Activated T-cell treated with anti-CD3 and anti-CD28 coated beads for 24 hours (primary cell): Measurements from ENCODE around the gene ZYX.
"Not testable (repeated sequence)": the region's sequence is repeated elsewhere in the genome, so short reads cannot be mapped to it uniquely, and the experiment has no call there.

Experiments
- DNase-seq: peaks from one replicate; pipeline ENCODE4 v3.0.0-alpha.2; 2020; ENCODE audit warnings: low read depth

The ZYX gene

GRCh38 chr7:143384661-143385631 is 3.8 kb downstream of the ZYX start:
- no peak for DNase-seq

DNA sequence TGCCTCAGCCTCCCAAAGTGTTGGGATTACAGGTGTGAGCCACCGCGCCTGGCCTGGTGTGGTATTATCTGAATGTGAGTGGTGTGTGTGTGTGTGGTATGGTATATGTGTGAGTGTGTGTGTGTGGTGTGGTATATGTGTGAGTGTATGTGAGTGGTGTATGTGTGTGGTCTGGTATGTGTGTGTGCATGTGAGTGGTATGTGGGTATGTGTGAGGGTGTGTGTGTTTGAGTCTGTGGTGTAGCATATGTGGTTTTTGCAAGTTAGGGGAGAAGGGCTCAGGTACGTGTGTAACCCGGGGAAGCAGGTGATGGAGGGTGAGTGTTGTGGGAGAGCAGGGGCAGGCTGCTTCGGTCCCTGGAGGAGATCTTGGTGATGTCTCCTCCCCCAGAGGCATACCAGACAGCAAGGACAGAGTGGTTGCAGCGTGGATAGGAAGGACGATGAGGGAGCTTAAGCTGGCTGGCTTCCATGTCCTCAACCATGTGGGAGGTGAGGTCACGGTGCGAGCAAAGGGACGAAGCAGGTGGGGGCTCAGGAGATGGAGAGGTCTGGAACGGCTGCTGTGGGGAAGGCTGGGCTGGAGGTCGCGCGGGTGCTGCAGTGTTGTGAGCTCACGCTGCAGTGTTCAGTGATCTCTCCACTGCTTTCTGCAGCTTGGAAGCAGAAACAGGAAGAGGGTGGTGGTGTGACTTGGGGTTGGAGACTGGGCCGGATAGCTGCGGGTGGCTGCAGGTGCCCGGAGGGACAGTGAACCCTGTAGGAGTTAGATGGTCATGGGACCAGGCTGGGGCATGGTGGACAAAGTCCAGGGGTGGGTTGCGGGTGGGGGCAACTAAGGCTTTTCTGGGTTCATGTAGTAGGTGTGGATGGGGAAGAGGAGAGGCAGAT is 5.0 kb downstream of the ZYX start:
- DNase-seq = no peak

GRCh38 chr7:143387156-143387975 is 6.2 kb downstream of the ZYX start:
- DNase-seq = no peak

- DNase-seq = no peak
Measured at GRCh38 chr7:143388051-143388450, 6.9 kb downstream of the ZYX start.

DNA sequence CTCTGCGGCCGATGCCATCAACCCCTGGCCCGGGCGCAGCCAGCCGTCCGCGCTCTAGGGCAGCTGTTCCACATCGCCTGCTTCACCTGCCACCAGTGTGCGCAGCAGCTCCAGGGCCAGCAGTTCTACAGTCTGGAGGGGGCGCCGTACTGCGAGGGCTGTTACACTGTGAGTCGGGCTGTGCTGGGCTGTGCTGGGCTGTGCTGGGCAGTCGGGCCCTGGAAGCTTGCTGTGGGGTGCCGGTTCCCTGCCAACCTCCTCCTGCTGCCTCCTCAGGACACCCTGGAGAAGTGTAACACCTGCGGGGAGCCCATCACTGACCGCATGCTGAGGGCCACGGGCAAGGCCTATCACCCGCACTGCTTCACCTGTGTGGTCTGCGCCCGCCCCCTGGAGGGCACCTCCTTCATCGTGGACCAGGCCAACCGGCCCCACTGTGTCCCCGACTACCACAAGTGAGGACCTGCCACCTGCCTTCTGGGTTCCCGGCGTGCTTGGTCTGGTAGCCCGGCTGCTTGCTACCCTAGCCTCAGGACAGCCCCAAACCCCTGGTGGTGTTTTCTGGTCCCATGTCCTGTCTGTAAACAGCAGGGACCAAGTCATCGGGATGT is 7.5 kb downstream of the ZYX start:
- DNase-seq = no peak

- DNase-seq = no peak
Measured at GRCh38 chr7:143389316-143390103, 8.4 kb downstream of the ZYX start.

- DNase-seq = no peak
Measured at GRCh38 chr7:143390104-143390772, 9.1 kb downstream of the ZYX start.

GRCh38 chr7:143390773-143391317 is 9.7 kb downstream of the ZYX start:
- DNase-seq = no peak

- no peak for DNase-seq
Measured at GRCh38 chr7:143391462-143392404, 10.6 kb downstream of the ZYX start.

- not testable (repeated sequence) for DNase-seq
Measured at GRCh38 chr7:143392427-143392826, 11.3 kb downstream of the ZYX start.

- DNase-seq = no peak
Measured at GRCh38 chr7:143392875-143393266, 11.7 kb downstream of the ZYX start.

GRCh38 chr7:143393267-143394041 is 12.3 kb downstream of the ZYX start:
- no peak for DNase-seq

DNA sequence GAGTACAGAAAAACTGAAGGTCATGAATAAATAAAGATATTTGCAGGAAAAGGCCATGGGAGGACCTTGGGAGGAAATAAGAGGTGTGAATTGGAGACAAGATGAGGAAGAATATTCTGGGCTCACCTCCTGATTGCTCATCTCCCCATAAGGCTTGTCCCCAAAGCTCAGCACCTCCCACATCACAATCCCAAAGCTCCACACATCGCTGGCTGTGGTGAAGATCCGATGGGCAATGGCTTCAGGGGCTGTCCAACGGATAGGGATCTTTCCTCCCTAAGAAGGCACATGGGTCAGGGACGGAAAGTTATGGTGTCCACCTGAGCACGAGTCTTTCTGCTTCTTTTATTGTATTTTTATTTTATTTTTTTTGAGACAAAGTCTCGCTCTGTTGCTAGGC is 12.9 kb downstream of the ZYX start:
- no peak for DNase-seq

GRCh38 chr7:143394777-143395176 is 13.6 kb downstream of the ZYX start:
- DNase-seq = no peak

DNA sequence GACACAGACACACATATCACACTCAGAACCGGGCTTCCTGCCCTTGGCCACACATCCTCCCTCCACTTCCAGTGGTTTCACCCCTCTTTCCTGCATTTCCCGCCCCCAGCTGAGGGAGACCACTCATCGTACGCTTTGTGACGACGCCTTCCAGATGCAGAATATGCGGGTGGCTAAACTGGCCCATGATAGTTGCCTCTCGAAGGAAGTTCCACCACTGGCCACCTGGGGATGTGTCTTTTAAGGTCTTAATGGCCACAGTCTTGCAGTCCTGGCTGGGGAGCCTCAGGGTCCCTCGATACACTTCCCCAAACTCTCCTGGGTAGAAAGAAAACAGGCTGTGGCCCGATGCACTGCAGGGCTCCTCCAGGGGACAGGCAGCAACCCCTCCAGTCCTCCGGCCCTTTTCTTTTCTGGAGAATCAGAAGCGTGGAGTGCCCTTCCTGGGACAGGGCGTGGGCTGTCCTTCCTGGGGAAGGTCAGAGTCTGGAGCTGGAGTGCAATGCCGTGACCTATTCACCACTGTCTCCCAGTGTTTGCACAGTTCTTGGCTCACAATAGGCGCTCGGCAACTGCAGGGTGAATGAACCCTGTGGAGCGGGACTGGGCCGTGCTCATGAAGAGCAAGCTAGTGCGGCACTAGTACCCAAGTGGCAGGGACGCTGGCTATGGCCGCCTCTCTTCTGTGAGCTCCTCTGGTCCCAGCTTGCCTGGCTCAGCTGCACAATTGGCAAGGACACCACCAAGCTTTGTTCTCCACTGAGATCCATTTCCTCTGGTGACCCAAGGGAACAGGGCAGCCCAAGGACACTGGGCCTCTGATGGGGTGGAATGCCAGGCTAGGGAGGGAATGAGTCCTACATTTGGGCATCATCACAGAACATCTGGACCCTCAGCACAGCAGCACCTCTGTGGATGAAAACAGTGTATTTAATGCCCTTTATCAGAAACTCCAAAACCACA is 14.3 kb downstream of the ZYX start:
- no peak for DNase-seq

DNA sequence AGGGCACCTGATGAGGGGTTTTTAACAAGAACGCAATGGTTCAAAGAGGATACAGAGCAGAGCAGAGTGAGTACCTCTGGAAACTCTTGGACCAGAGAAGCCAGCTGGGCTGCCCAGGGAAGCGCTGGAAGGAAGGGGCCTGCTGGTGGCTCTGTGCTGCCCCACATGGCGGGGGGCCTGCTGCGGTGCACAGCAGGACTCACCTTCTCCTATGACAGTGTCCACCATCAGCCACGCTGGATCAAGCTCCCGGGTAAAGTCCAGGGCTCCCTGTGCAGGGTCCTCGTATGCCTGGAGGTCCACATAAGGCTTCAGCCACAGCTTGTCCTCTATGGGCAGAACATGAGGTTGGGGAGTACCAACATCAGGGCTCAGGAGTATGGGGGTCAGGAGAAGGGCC is 15.0 kb downstream of the ZYX start:
- DNase-seq = no peak
